Lung (tissue), 12 donors: ENCODE data around the gene CX3CL1. TPM values are rescaled to one million over a fixed set of nuclear protein-coding genes. Genes with fewer than 3 reads are reported as not detected.

ENCODE experiments used
- ATAC-seq: fragments of 200-7000 bp; cut with Tn5 transposase; one replicate; pipeline ENCODE4 v1.9.1; 2020; ENCODE audit warnings: moderate number of reproducible peaks; ENCODE audit not compliant: insufficient read depth, low FRiP score
- DNase-seq, 3 donors: peaks; one replicate each; pipeline ENCODE4 v3.0.0-alpha.2; 2013 to 2017
- H3K27ac ChIP-seq, 2 donors: one replicate each; pipeline ENCODE4 v1.5.1; 2013; ENCODE audit warnings: mild to moderate bottlenecking in 2 of 2, moderate library complexity in 2 of 2, control low read depth in 1 of 2, inconsistent platforms in 1 of 2, low read depth in 1 of 2, low read length in 1 of 2
- H3K27me3 ChIP-seq, 3 donors: one replicate each; pipeline ENCODE4 v1.5.1; 2013; ENCODE audit warnings: low read length in 2 of 3; ENCODE audit not compliant: control insufficient read depth in 3 of 3, insufficient read depth in 3 of 3
- H3K36me3 ChIP-seq, 4 donors: one replicate each; pipeline ENCODE4 v1.5.1; 2013; ENCODE audit warnings: low read length in 4 of 4, mild to moderate bottlenecking in 1 of 4, moderate library complexity in 1 of 4; ENCODE audit not compliant: control insufficient read depth in 4 of 4, insufficient read depth in 4 of 4
- H3K4me1 ChIP-seq, 5 donors: one replicate each; pipeline ENCODE4 v1.5.1; 2013; ENCODE audit warnings: low read length in 5 of 5, mild to moderate bottlenecking in 2 of 5, moderate library complexity in 1 of 5; ENCODE audit not compliant: control insufficient read depth in 5 of 5, insufficient read depth in 5 of 5
- H3K4me3 ChIP-seq: one replicate; pipeline ENCODE4 v1.5.1; 2013; ENCODE audit warnings: mild to moderate bottlenecking, control low read depth, moderate library complexity
- H3K9ac ChIP-seq, 2 donors: one replicate each; pipeline ENCODE4 v1.5.1; 2013; ENCODE audit warnings: low read length in 2 of 2, control low read depth in 1 of 2; ENCODE audit not compliant: insufficient read depth in 1 of 2
- H3K9me3 ChIP-seq, 4 donors: one replicate each; pipeline ENCODE4 v1.5.1; 2013; ENCODE audit warnings: low read length in 3 of 4, mild to moderate bottlenecking in 1 of 4, moderate library complexity in 1 of 4; ENCODE audit not compliant: control insufficient read depth in 4 of 4, insufficient read depth in 3 of 4
- WGBS, 2 donors: extraction: QIAGEN DNeasy Blood & Tissue Kit; methylation state at CpG; one replicate each; pipeline ENCODE4 v1.1.7; 2013; 5-methylcytosine and 5-hydroxymethylcytosine counted together
- polyA plus RNA-seq, 2 donors: library from polyadenylated mRNA; stranded (reverse); fragments of 200-250 nt; gene quantifications; one replicate each; pipeline ENCODE4 v1.2.1, GENCODE V29; 2013
- total RNA-seq, 2 donors: library from RNA; depleted of rRNA in 1 of 2; stranded (reverse); fragments of >200 nt in 1 of 2; gene quantifications; one replicate each; pipeline ENCODE4 v1.2.1, GENCODE V29; 2014 to 2021
- TF ChIP-seq, protein P1 (sequence below): IDR thresholded peaks from 2 replicates; pipeline ENCODE4 v1.5.1; 2012; ENCODE audit warnings: mild to moderate bottlenecking; ENCODE audit errors: control extremely low read depth, extremely low read depth
- donor health status: control.
- donor health status: control.
- donor health status: Bipolar disorder and iron deficiency.
- donor health status: healthy.
- donor health status: DM: yes; HTN: yes; CAD: no.

The CX3CL1 gene
- total and polyA plus RNA-seq, 4 donors = 22.8 to 58.6 (median 31.7) TPM

DNA sequence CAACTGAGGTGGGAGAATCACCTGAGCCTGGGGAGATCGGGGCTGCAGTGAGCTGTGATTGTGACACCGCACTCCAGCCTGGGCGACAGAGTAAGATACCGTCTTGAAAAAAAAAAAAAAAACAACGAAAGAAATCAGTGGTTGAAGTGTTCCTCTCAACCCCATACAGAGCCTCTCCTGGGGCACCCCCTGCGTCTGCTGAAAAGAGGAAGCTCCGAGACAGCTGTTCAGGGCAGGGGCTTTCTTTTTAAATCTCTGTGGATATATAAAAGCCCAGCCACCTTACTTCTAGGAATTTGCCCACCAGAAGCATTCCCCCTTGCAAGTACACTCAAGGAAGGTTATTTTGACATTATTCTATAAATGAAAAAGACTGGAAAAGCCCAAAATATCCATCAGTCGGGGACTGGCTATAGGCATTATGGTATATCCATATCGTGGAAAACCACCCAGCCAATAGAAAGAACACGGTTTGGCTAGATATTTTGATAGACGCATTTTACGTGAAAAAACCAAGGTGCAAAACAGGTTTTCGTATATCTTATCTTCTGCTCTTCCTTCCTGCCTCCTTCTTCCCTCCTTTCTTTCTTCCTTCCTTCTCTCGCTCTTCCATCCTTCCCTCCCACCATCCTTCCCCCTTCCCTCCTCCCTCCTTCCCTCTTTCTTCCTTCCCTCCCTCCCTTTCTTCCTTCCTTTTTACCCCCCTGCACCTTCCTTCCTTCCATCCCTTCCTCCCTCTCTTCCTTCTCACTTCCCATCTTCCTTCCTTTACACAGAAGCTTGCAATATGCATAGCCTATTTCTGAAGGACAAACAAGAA is 22.9 kb upstream of the CX3CL1 start:
- H3K4me1 ChIP-seq = no peaks in the 10 kb centered on the region
- no peak overlapping the region for H3K4me3 ChIP-seq
- 24 to 36% methylated on average over 14 of the region's 14 CpGs for WGBS, 2 donors
- no peaks in the 10 kb centered on the region for H3K36me3 ChIP-seq
- H3K9ac ChIP-seq = no peak overlapping the region
- DNase-seq = no peak
- ATAC-seq = no peak
- peaks cover 0 to 2% (median 0%) of the 10 kb centered on the region in 3 donors for H3K27me3 ChIP-seq
- no peaks in the 10 kb centered on the region for H3K9me3 ChIP-seq
- TF ChIP-seq, protein P1, sequence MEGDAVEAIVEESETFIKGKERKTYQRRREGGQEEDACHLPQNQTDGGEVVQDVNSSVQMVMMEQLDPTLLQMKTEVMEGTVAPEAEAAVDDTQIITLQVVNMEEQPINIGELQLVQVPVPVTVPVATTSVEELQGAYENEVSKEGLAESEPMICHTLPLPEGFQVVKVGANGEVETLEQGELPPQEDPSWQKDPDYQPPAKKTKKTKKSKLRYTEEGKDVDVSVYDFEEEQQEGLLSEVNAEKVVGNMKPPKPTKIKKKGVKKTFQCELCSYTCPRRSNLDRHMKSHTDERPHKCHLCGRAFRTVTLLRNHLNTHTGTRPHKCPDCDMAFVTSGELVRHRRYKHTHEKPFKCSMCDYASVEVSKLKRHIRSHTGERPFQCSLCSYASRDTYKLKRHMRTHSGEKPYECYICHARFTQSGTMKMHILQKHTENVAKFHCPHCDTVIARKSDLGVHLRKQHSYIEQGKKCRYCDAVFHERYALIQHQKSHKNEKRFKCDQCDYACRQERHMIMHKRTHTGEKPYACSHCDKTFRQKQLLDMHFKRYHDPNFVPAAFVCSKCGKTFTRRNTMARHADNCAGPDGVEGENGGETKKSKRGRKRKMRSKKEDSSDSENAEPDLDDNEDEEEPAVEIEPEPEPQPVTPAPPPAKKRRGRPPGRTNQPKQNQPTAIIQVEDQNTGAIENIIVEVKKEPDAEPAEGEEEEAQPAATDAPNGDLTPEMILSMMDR = no peak
- H3K27ac ChIP-seq = no peak overlapping the region

GRCh38 chr16:57352636-57353047 is 19.6 kb upstream of the CX3CL1 start:
- TF ChIP-seq, protein P1 = no peak
- Histone ChIP-seq H3K9ac (no peak overlapping the region), H3K4me1 (no peaks in the 10 kb centered on the region), H3K4me3 (no peak overlapping the region), H3K27ac (no peak overlapping the region), H3K36me3 (no peaks in the 10 kb centered on the region), H3K27me3 (peaks cover 0 to 2% (median 0%) of the 10 kb centered on the region in 3 donors), H3K9me3 (no peaks in the 10 kb centered on the region)
- ATAC-seq (no peak), DNase-seq (no peak)
- WGBS, 2 donors = 80 to 84% methylated on average over 6 of the region's 6 CpGs

GRCh38 chr16:57354311-57354710 is 18.0 kb upstream of the CX3CL1 start:
- H3K9ac ChIP-seq = no peak overlapping the region
- DNase-seq (no peak), ATAC-seq (no peak)
- H3K4me3 ChIP-seq = no peak overlapping the region
- TF ChIP-seq, protein P1 = no peak
- WGBS, 2 donors = 87 to 93% methylated on average over 7 of the region's 7 CpGs
- peaks cover 0 to 2% (median 0%) of the 10 kb centered on the region in 3 donors for H3K27me3 ChIP-seq
- H3K9me3 ChIP-seq = no peaks in the 10 kb centered on the region
- no peaks in the 10 kb centered on the region for H3K36me3 ChIP-seq
- H3K27ac ChIP-seq = no peak overlapping the region
- H3K4me1 ChIP-seq = no peaks in the 10 kb centered on the region
